Neutrophil (primary cell): ENCODE data around the gene LYPD8.

Experiments
- H3K27ac ChIP-seq: fragments of 200-600 bp; sonication (generic); 2 replicates; pipeline ENCODE4 v1.5.1; 2016; ENCODE audit warnings: mild to moderate bottlenecking, moderate library complexity
- H3K27me3 ChIP-seq: fragments of 200-600 bp; sonication (generic); 2 replicates; pipeline ENCODE4 v1.6.0; 2016; ENCODE audit warnings: mild to moderate bottlenecking
- H3K36me3 ChIP-seq: fragments of 200-600 bp; sonication (generic); 2 replicates; pipeline ENCODE4 v1.5.1; 2017
- H3K4me1 ChIP-seq, 2 experiments: fragments of 200-600 bp in 1 of 2; sonication (generic) in 1 of 2; 1 replicate in 1 of 2; 2 replicates in 1 of 2; pipeline versions ENCODE4 v1.5.1 to v1.6.1; 2013 to 2016; ENCODE audit warnings: low read depth in 1 of 2, low read length in 1 of 2, mild to moderate bottlenecking in 1 of 2, moderate library complexity in 1 of 2; ENCODE audit not compliant: control insufficient read depth in 1 of 2, insufficient read depth in 1 of 2
- H3K4me3 ChIP-seq, 2 experiments: fragments of 200-600 bp in 1 of 2; sonication (generic) in 1 of 2; 1 replicate in 1 of 2; 2 replicates in 1 of 2; pipeline ENCODE4 v1.5.1; 2013 to 2016; ENCODE audit warnings: low read depth in 1 of 2, low read length in 1 of 2, mild to moderate bottlenecking in 1 of 2, moderate library complexity in 1 of 2
- H3K9me3 ChIP-seq: fragments of 200-600 bp; sonication (generic); 2 replicates; pipeline ENCODE4 v1.5.1; 2016
- CTCF ChIP-seq: fragments of 200-600 bp; sonication (generic); IDR thresholded peaks from 2 replicates; pipeline ENCODE4 v1.5.1; 2016; ENCODE audit warnings: antibody characterized with exemption

Gene LYPD8

DNA sequence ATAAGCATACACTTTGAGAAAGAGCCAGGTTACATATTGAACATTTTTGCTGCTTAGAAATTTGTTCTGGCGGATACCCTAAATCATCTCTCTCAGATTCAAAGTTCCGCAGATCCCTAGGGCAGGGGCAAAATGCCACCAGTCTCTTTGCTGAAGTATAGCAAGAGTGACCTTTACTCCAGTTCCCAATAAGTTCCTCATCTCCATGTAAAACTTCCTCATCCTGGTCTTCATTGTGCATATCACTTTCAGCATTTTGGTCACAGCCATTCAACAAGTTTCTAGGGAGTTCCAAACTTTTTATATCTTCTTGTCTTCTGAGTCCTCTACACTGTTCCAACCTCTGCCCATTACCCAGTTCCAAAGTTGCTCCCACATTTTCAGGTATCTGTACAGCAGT, 23.3 kb upstream of the LYPD8 start:
- Histone ChIP-seq H3K36me3 (peaks cover 10% of the 10 kb centered on the region), H3K27me3 (no peaks in the 10 kb centered on the region), H3K4me1 (peaks cover 14 to 16% of the 10 kb centered on the region in 2 experiments), H3K9me3 (no peaks in the 10 kb centered on the region), H3K4me3 (no peak overlapping the region), H3K27ac (peak overlapping the region; percentile 6)
- no peak for TF ChIP-seq CTCF

DNA sequence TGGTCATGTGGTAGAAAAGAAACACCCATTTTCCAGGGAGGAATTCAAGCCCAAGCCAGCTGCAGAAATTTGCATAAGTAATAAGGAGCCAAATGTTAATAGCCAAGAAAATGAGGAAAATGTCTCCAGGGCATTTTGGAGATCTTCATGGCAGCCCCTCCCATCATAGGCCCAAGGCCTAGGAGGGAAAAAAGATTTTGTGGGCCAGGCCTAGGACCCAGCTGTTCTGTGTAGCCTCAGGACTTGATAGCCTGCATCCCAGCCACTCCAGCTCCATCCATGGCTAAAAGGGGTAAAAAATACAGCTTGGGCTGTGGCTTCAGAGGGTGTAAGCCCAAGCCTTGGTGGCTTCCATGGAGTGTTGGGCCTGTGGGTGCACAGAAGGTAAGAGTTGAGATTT, 21.4 kb upstream of the LYPD8 start:
- Histone ChIP-seq H3K27me3 (no peaks in the 10 kb centered on the region), H3K36me3 (peaks cover 11% of the 10 kb centered on the region), H3K4me1 (peaks cover 0 to 6% of the 10 kb centered on the region in 2 experiments), H3K4me3 (no peak overlapping the region), H3K9me3 (no peaks in the 10 kb centered on the region), H3K27ac (no peak overlapping the region)
- no peak for TF ChIP-seq CTCF

DNA sequence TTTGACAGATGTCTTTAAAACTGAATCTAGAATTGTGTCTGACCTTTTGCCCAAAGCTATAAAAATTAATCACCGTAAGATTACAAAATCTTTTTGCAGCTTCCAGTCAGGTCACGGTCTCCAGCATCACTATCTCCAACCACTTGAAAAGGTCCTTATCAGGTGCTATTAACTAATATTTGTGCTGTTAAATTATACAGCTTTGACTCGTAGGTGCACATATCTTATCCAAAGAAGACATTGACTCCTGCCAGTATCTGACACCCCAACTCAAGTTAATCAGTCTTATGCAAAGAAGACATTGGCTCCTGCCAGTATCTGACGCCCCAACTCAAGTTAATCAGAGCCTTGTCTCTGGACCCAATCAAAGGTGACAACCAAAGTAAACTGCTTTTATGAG, 19.9 kb upstream of the LYPD8 start:
- Histone ChIP-seq H3K27me3 (no peaks in the 10 kb centered on the region), H3K4me3 (no peak overlapping the region), H3K4me1 (peaks cover 0 to 5% of the 10 kb centered on the region in 2 experiments), H3K9me3 (no peaks in the 10 kb centered on the region), H3K36me3 (peaks cover 11% of the 10 kb centered on the region), H3K27ac (no peak overlapping the region)
- no peak for TF ChIP-seq CTCF

DNA sequence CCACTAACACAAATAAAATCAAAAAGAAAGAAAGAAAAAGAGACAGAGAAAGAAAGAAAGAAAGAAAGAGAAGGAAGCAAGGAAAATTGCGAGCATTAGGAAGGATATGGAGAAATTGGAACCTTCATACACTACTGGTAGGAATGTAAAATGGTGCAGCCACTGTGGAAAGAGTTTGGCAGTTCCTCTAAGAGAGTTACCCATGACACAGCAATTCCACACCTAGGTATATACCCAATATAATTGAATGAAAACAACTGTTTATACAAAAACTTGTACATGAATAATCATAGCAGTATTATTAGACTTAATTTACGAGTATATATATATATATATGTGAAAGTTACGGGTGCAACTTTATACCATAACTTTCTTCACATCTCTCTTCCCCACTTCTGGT, 4.1 kb upstream of the LYPD8 start:
- H3K27ac ChIP-seq, result peak overlapping the region; percentile 60
- no peaks in the 10 kb centered on the region for H3K27me3 ChIP-seq
- no peak for TF ChIP-seq CTCF
- no peak overlapping the region for H3K4me3 ChIP-seq
- H3K9me3 ChIP-seq, result no peaks in the 10 kb centered on the region
- peaks cover 42 to 44% of the 10 kb centered on the region in 2 experiments for H3K4me1 ChIP-seq
- H3K36me3 ChIP-seq, result no peaks in the 10 kb centered on the region

- TF ChIP-seq CTCF, result no peak
- Histone ChIP-seq H3K27ac (peak overlapping the region; percentile 60), H3K4me3 (no peak overlapping the region), H3K27me3 (no peaks in the 10 kb centered on the region), H3K4me1 (peaks cover 49 to 57% of the 10 kb centered on the region in 2 experiments), H3K36me3 (peaks cover 7% of the 10 kb centered on the region), H3K9me3 (no peaks in the 10 kb centered on the region)
Measured at GRCh38 chr1:248758352-248758751, 2.8 kb upstream of the LYPD8 start.

- peak overlapping the region; percentile 58 for H3K27ac ChIP-seq
- H3K27me3 ChIP-seq, result no peaks in the 10 kb centered on the region
- H3K4me3 ChIP-seq, result no peak overlapping the region
- H3K4me1 ChIP-seq, result peaks cover 49 to 57% of the 10 kb centered on the region in 2 experiments
- no peaks in the 10 kb centered on the region for H3K9me3 ChIP-seq
- no peak for TF ChIP-seq CTCF
- H3K36me3 ChIP-seq, result peaks cover 7% of the 10 kb centered on the region
Measured at GRCh38 chr1:248757784-248758195, 2.2 kb upstream of the LYPD8 start.
